ENCODE results near the gene PODXL2.

DNA sequence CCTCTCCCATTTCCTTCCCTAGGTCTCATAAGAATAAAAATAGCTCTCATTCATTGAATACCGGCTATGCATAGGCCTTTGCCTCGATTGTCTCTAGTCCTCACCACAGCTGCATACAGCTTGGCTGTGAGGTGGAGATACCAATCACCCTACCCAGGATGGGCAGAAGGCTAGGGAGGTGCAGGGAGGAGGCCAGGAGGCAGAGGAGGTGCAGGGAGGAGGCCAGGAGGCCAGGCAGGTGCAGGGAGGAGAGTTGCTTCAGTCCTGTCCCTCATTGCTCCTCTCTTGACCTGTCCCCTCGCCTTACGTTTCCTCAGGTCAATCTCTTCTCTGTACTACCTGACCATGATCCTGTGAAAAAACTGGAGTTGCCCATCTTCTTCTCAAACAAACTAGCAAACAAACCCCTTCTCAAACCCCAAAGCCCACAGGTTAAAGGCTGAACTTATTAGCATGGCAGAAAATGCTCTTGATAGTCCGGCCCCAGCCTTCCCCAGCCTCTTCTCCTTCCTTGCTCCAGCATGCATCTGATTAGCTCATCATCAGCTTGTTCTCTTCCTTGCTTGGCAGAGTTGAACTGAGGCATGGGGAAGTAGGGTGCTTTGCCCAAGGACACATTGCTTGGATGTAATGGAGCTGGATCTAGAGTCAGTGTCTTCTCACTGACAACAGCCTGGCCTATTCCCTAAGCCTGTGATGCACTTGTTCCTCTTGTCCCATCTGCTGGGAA is 15.8 kb downstream of the PODXL2 start:
- TF ChIP-seq, protein P1, sequence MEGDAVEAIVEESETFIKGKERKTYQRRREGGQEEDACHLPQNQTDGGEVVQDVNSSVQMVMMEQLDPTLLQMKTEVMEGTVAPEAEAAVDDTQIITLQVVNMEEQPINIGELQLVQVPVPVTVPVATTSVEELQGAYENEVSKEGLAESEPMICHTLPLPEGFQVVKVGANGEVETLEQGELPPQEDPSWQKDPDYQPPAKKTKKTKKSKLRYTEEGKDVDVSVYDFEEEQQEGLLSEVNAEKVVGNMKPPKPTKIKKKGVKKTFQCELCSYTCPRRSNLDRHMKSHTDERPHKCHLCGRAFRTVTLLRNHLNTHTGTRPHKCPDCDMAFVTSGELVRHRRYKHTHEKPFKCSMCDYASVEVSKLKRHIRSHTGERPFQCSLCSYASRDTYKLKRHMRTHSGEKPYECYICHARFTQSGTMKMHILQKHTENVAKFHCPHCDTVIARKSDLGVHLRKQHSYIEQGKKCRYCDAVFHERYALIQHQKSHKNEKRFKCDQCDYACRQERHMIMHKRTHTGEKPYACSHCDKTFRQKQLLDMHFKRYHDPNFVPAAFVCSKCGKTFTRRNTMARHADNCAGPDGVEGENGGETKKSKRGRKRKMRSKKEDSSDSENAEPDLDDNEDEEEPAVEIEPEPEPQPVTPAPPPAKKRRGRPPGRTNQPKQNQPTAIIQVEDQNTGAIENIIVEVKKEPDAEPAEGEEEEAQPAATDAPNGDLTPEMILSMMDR (conservative IDR thresholded peaks at IDR 0.05): no peak
- TF ChIP-seq ZFX (IDR thresholded peaks at IDR 0.05): no peak

Data from C4-2B (cell line).